Kidney capillary endothelial cell (primary cell): Measurements from ENCODE around the gene STX17.
"Not testable (repeated sequence)": the region's sequence is repeated elsewhere in the genome, so short reads cannot be mapped to it uniquely, and the experiment has no call there.

Experiments used
- DNase-seq: peaks from one replicate; pipeline ENCODE4 v3.0.0-alpha.2; 2018; ENCODE audit warnings: low spot score

Gene STX17

DNA sequence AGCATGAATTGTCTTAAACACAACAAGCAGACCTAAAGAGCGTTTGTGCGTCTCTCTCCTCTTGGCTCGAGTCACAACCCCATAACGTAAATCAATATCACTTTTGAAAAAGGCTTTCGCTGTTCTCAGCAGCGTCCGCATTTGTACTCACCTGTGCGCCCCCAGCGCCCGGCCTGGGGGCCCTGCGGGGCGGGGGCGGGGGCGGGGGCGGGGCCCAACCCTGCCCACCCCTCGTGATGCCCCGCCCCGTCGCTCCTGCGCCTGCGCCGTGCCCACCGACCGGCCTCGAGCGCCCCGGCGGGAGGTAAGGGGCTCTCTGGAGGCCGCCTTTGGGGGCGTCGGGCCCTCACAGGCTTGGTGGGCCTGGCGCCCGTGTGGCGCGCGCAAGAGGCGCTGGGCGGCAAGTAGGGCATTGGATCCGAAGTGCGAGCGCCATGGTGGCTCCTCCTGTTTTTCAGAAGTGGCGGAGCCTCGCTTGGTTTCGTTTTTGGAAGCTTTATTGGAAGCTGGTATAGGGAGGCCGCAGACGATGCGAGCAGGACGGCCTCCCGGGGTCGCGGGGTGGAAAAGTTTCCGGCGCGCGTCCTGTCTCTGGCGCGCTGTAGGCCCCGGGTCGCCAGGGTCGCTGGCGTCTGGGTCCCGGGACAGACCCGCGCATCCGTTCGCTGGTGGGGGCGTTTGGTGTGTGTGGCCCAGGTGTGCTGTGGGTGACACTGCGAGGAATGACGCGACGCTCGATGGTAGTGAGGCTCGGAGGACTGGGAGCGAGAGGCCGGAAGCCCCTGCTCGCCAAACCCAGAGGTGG, at the start of gene STX17:
Gene STX17 (plus strand): TSS at position 252 of the 805 bp plus-strand sequence. CDS start 8,586 bp downstream, outside the sequence.
- peak; percentile 55 for DNase-seq

DNA sequence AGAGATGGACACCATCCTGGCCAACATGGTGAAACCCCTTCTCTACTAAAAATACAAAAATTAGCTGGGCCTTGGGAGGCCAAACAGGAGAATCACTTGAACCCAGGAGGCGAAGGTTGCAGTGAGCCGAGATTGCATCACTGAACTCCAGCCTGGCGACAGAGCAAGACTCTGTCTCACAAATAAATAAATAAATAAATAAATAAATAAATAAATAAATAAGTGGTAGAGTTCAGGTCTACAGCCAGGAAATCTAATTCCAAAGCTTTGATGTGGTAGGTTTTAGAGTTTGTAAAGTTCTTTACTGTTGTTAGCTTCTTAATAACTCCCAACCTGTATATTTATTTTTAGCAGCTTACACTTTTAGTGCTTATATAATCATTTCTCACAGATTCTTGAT, 48.9 kb upstream of the STX17 start:
- not testable (repeated sequence) for DNase-seq

- DNase-seq: no peak
These were observed 48.4 kb upstream of the STX17 start for GRCh38 chr9:99858087-99858486.

DNA sequence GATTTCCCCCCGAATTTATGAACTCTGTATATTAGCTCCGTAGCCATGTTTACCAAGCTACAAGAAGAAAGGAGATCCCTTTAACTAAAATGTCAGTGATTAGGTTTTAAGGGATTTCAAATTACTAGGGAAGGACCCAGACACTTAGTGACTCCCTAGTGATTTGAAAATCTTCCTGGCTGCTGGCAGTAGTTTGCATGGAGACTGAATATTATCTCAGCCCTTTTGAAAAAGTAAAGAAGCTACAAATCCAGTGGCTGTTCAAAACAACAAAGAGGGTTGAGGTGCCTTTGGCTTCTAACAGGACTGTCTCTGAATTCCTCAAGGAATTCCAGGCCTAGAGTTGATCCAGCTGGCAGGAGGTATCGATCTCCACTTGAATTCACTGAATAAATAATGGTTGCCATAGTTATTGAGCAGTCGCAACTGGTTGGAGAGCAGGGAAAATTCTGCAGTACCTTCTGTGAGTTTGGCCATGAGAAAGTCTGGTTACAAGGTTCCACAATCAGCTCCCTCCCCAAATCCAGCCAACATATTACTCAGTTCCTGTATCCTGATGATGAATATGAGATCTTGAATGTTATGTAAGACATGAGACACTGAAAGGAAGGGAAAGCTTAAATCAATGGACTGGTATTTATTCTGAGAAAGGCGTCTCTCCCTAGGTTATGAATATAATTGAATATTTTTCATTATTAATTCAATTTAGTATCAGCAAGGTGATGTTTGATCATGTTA, 47.0 kb upstream of the STX17 start:
- peak; percentile 10 for DNase-seq

- DNase-seq: no peak
These were observed 46.2 kb upstream of the STX17 start for GRCh38 chr9:99860266-99860665.

DNA sequence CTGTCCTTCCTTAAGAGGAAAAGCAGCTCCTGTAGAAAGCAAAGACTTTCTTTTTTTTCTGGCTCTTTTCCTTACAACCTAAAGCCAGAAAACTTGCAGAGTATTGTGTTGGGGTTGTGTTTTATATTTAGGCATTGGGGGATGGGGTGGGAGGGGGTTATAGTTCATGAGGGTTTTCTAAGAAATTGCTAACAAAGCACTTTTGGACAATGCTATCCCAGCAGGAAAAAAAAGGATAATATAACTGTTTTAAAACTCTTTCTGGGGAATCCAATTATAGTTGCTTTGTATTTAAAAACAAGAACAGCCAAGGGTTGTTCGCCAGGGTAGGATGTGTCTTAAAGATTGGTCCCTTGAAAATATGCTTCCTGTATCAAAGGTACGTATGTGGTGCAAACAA, 42.5 kb upstream of the STX17 start:
- DNase-seq: no peak

GRCh38 chr9:99866398-99866797, 40.1 kb upstream of the STX17 start:
- DNase-seq: no peak

DNA sequence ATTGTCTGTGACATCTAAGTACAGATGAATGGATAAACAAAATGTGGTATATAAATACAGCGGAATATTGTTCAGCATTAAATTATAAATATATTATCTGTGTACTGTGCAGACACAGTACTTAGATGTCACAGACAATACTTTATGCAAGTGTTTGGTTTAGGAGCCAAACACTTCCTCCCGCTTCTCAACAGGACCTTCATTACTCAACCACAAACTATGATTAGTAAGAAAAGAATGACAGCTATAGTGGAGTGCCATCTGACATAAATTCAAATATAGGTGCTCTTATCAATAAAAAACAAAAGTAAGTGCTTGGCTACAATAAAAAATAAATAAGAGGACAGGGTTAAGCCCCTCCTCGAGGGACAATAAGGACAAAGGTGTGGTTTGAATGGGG, 38.9 kb upstream of the STX17 start:
- DNase-seq: no peak

DNA sequence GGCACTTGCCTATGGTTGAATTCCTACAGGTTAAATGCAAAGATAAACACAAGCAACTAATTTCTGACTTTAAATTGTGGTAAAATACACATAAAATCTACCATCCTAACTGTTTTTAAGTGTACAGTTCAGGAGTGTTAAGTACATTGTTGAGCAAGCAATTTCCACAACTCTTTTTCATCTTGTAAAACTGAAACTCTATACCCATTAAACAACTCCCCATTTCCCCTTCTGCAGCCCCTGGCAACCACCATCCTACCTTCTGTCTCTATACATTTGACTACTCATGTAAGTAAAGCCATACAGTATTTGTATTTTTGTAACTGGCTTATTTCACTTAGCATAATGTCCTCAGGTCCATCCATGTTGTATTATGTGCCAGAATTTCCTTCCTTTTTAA, 38.5 kb upstream of the STX17 start:
- DNase-seq: no peak

DNA sequence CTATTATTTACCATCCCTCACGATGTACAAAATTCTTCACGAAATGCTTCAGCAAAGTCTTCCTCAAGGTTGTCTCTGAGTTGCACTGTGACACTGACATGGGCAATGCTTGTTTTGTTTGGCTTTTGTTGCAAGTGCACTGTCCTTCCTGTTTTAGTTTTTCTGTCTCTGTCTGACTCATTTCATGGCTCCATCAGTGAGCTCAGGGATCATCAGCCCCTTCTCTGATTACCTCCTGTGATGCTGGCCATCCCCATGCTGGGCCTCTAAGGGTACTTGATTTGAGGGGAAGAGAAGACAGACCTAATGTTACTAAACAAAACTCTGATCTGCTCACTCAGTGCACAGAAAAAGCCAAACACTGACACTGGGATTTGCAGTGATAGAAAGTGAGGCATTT, 37.6 kb upstream of the STX17 start:
- DNase-seq: no peak

DNA sequence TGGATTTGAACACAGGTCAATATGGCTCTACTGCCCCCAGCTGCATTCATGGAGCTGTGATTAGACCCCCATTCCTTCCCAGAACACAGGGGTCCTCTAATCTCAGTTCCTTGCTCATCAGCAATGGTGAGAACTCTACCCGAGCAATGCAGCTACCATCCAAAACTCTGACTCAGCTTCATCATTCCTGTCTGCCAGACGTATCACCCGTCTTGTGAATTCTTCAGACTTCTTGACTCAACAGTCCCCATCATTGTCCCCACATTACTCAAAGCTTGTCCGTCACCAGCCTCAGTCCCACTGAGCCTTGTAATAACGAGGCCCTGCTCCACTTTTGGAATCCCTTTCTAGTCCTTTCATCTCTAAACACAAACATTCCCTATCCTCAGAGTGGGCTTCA, 36.3 kb upstream of the STX17 start:
- no peak for DNase-seq

GRCh38 chr9:99873531-99873930, 32.9 kb upstream of the STX17 start:
- peak; percentile 16 for DNase-seq

- no peak for DNase-seq
These were observed 32.4 kb upstream of the STX17 start for GRCh38 chr9:99873943-99874584.

GRCh38 chr9:99876190-99876589, 30.3 kb upstream of the STX17 start:
- no peak for DNase-seq

DNA sequence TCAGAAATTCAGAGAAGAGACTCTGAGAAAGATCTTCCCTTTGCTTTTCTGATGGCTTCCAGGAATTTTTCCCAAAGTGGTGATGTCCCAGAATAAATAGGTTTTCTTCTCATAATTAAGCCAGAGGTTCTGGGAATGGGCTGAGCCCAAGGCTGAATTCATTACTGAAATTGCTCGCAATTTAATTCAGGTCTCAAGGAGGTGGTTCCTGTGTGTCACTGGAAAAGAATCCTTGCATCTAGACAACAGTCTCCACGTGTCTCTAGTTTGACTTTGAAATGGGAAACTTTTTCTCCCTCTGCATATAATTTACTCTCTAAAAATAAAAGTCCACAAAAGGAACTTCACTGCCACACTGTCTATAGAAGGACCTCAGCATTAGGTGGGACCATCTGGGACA, 27.8 kb upstream of the STX17 start:
- DNase-seq: no peak

DNA sequence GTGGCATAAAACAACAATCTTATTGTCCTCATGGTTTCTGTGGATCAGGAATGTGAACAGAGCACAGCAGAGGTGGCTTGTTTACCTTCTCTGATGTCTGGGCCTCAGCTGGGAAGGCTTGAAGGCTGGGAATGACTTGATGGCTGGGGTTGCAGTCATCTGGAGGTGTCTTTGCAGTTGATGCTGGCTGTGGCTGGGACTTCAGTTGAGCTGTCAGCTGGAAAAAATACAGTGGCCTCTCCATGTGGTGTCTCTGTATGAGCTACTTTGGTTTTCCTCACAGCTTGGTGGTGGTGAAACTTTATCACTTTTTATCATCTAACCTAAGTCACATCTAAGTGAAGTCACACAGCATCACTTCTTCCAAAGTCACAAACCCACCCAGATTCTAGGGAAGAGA, 24.7 kb upstream of the STX17 start:
- no peak for DNase-seq

DNA sequence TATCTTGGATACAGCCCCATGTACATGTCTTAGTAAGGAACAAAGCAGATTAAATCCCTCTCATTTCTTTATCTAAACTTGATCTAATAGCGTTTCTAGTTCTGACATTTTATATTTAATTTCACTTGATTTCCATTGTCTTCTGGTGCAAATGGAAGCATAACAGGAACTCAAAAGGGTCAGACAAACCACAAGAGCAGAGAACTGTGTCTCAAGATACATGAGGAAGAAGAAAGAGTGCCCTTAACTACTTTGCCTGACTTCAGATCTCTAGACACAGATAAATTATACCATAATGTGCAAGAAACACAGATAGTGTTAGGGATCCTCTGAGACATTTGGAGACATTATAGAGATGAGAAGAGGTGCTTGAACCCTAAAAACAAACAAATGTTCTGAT, 20.7 kb upstream of the STX17 start:
- no peak for DNase-seq

DNA sequence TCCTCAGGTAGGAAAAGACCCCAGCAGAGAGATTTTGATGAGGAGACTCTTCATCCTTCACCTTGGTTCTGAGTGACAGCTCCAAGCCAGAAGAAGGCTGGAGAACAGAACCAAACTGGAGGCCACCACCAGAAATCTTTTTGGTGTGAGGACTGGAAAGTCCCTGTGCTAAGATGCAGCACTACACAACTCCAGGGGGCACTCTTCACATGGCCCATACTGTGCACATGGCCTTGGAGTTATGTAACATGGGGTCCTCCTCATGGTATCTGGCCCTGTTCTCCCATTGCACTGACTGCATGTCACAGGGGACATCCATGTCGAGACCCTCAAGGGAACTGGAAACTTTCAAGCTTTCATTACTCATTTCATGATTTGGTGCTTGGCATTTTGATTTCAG, 17.3 kb upstream of the STX17 start:
- no peak for DNase-seq

- no peak for DNase-seq
These were observed 11.6 kb upstream of the STX17 start for GRCh38 chr9:99894826-99895225.

DNA sequence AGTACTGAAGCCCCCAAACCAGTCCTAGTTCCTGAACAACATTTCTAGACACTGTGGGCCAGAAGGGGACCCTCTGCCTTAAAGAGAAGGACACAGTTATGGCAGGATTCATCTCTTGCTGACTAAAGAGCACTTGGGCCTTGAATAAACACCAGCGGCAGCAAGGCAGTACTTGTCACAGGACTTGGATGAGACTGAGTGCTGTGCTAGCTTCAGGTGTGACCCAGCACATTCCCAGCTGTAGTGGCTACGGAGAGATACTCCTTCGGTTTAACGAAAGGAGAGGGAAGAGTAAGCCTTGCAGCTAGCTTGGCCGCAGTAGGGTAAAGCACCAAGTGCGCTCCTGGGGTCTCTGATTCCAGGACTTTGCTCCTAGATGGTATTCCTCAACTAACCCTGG, 10.9 kb upstream of the STX17 start:
- DNase-seq: no peak

DNA sequence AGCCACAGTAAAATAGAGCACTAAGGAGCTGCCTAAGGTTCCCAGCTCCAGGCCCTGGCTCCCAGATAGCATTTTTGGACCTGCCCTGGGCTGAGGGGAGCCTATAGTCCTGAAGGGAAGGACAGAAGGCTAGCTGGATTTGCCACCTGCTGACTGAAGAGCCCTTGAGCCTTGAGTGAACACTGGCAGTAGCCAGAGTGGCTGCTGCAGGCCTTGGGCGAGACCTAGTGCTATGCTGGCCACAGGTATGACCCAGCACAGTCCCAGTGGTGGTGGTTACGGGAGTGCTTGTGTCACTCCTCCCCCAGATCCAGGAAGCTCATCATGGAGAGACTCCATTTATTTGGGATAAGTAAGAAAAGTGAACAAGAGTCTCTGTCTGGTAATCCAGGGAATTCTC, 10.3 kb upstream of the STX17 start:
- no peak for DNase-seq

DNA sequence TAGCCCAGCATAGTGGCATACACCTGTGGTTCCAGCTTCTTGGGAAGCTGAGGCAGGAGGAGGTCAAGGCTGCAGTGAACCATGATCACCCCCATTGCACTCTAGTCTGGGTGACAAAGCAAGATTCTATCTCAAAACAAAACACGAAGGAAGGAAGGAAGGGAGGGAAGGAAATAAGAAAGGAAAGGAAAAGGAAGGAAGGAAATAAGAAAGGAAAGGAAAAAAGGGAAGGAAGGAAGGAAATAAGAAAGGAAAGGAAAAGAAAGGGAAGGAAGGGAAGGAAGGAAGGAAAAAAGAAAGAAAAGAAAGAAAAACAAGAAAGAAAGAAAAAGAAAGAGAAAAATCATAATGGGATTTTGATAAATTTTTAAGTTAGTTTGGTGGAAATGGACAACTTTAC, 3.1 kb upstream of the STX17 start:
- no peak for DNase-seq

- peak; percentile 7 for DNase-seq
These were observed 536 bp upstream of the STX17 start for GRCh38 chr9:99905833-99906402.
